GM12801 (cell line): Measurements from ENCODE around the gene KRT6B.

Experiments
- TF ChIP-seq, protein P1 (sequence below): IDR thresholded peaks from one replicate; pipeline ENCODE4 v1.5.1; 2011; ENCODE audit warnings: control low read depth; ENCODE audit not compliant: insufficient read length; ENCODE audit errors: extremely low read depth

Gene KRT6B

GRCh38 chr12:52452101-52452500, at the start of gene KRT6B:
Gene KRT6B (minus strand): TSS chr12:52452146. CDS start chr12:52452078, 68 bp downstream.
- TF ChIP-seq, protein P1, sequence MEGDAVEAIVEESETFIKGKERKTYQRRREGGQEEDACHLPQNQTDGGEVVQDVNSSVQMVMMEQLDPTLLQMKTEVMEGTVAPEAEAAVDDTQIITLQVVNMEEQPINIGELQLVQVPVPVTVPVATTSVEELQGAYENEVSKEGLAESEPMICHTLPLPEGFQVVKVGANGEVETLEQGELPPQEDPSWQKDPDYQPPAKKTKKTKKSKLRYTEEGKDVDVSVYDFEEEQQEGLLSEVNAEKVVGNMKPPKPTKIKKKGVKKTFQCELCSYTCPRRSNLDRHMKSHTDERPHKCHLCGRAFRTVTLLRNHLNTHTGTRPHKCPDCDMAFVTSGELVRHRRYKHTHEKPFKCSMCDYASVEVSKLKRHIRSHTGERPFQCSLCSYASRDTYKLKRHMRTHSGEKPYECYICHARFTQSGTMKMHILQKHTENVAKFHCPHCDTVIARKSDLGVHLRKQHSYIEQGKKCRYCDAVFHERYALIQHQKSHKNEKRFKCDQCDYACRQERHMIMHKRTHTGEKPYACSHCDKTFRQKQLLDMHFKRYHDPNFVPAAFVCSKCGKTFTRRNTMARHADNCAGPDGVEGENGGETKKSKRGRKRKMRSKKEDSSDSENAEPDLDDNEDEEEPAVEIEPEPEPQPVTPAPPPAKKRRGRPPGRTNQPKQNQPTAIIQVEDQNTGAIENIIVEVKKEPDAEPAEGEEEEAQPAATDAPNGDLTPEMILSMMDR, result no peak

- TF ChIP-seq, protein P1, result no peak
Observed at GRCh38 chr12:52501490-52501889, 49.5 kb upstream of the KRT6B start.

- TF ChIP-seq, protein P1, result no peak
Observed at GRCh38 chr12:52499806-52500560, 48.0 kb upstream of the KRT6B start.

DNA sequence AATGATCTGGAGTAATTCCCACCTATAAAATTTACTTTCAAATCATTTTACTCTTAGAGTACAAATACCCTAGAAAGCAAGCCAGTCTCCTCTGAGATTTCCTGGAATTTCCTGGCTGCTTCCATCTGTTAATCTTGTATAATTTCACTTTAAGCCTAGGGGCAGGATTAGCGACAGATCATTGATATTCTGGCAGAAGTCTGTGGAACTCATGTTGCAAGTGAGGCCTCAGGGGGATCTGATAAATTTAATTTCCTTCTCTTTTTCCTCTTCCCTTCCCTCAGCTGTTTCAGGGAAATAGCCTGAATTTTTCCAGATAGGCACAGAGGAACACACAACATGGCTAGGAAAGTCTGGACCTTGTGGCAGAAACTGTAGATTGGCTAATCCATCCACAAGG, 47.0 kb upstream of the KRT6B start:
- TF ChIP-seq, protein P1, result no peak

GRCh38 chr12:52497975-52498374, 46.0 kb upstream of the KRT6B start:
- TF ChIP-seq, protein P1, result no peak

DNA sequence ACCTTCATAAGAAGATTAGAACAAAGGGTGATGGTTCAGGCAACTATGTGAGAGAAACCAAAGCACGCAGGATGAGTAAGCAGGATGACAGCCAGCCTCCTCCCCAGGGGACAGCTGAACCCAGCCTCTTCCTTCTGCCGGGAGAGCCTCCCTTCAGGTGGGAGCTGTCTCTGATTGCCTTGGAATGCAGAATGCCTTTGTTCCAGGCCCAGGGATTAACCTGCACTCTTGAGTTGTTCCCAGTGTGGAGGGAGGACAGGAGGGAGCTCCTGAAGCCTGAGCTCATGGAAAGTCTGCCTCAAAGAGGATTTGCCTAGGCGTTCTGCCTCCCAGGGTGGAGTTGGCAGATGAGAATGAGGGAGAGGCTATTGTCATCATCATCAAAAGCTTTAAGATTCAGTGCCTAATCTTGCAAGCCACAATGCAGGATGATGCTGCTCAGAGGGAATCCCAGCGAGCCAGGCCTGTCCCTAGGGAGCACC, 44.7 kb upstream of the KRT6B start:
- TF ChIP-seq, protein P1, result no peak

- TF ChIP-seq, protein P1, result no peak
Observed at GRCh38 chr12:52496054-52496453, 44.1 kb upstream of the KRT6B start.
